ENCODE measurements around the gene PLCG1.

DNA sequence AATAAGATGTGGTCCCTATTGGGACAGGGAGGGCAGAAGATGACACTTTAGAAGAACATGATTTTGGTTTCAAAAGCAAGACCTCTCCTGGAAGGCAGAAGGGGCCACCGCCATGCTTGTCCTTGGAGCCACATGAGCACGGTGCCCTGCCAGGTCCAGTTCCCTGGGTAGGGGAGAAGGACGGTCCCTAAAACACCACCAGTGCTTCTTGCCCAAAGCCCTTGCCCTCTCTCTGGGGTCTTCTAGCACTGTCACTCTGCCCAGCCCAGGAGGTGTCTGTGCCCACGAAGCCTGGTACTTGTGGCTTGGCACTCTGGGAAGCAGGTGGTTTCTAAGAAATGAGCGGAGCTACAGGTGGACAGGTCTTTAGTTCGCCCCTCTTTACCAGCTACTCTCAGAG lies 46.0 kb downstream of the PLCG1 start:
- TF ChIP-seq, protein P1, sequence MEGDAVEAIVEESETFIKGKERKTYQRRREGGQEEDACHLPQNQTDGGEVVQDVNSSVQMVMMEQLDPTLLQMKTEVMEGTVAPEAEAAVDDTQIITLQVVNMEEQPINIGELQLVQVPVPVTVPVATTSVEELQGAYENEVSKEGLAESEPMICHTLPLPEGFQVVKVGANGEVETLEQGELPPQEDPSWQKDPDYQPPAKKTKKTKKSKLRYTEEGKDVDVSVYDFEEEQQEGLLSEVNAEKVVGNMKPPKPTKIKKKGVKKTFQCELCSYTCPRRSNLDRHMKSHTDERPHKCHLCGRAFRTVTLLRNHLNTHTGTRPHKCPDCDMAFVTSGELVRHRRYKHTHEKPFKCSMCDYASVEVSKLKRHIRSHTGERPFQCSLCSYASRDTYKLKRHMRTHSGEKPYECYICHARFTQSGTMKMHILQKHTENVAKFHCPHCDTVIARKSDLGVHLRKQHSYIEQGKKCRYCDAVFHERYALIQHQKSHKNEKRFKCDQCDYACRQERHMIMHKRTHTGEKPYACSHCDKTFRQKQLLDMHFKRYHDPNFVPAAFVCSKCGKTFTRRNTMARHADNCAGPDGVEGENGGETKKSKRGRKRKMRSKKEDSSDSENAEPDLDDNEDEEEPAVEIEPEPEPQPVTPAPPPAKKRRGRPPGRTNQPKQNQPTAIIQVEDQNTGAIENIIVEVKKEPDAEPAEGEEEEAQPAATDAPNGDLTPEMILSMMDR (IDR thresholded peaks at IDR 0.05): no peak
- TF ChIP-seq EP300 (IDR thresholded peaks at IDR 0.05): no peak
- TF ChIP-seq POLR2A (IDR thresholded peaks at IDR 0.05): no peak

Measured in upper lobe of left lung (tissue), 4 donors.